ENCODE measurements around the gene CALHM3.
"Not testable (repeated sequence)": the region's sequence is repeated elsewhere in the genome, so short reads cannot be mapped to it uniquely, and the experiment has no call there.

CALHM3 gene

DNA sequence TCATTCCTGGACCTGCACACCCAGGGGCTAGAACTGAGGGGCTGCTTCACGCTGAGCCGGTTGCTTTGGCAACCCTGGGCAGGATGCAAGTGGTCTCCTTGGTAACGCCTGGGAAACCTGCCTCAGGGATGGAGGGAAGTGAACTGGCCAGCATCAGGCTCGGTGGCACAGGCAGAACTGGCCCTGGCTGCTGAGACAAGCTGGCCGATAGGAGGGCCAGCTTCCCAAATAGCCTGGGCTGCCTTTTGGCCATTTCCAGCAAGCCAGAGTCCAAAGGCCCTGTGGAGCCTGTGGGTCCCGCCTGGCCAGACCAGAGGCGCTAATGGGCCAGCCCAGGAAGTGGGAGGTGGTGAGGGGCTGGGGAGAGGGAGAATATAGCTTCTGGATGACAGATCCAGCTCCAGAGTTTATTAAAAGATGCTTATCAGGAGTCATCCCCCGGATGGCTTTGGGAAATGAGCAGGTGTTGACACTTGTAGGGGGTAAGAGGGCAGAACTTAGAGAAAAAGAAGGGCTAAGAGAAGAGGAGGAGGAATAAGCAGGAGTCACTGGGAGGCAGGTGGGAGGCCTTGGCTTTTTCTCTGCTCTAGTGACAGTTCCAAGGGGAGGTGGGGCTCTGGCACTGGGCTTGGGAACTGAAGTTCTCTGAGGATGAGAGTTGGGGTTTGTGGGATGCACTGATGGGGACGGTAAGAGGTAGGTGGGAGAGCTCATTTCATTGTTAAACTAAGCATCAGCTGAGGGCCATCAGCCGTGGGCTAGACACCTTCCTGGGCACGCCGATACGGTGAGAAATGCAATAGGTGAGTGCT is 24.0 kb upstream of the CALHM3 start:
- no peak for DNase-seq (ENCODE audit: low read depth in 2 of 2)

DNA sequence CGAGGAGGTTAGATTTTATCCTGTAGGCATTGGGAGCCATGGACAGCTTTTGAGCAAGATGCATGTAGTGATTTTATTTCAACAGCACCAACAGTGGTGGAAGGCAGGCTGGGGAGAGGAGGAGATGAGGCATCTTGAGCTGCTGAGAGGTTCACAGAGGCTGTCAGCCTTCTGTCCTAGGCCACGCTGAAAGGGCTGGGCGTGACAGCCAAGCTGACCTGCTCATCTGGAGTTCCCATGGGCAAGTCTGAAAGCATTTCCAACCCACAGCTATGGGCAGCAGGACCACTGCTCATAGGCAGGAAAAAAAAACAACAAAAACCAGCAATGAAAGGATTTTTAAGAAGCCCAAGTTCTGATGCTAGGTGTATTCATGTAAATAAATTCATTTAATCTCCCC is 22.1 kb upstream of the CALHM3 start:
- no peak for DNase-seq (ENCODE audit: low read depth in 2 of 2)

DNA sequence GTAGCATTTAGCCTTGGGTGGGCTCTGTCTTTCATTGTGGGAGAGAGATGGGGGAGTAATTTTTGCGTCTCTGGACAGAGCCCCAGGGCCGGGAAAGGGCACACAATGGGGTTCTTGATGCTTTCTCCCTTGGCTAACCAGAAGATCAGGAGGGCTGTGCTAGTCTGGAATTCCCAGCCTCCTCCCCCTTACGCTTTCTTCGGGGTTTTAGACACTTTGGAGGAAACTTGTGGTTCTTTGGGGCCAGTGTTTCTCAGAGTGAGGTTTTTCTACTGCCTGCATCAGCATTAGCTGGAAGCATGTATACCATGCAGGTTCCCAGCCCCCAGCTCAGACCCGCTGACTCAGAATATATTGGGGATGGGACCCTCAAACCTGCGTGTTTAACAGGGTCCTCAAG is 21.4 kb upstream of the CALHM3 start:
- no peak for DNase-seq (ENCODE audit: low read depth in 2 of 2)

DNA sequence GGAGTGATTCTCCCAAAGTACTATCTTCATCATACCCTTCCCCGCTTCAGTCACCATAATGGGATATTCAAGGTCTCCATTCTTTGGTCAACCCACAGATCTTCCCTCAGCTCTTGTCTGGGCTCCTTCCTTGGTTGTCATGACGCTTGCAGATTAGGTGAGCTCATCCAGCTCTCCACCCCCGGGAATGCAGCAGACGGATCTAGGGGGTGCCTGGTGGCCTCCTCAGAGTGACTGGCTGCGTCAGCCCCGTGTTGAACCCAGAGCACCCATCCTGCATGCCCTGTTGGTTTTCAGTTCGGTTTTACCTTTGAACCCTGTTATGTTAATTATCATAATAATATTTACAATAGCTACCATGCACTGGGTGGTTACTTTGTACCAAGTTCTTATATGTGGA is 20.8 kb upstream of the CALHM3 start:
- no peak for DNase-seq (ENCODE audit: low read depth in 2 of 2)

DNA sequence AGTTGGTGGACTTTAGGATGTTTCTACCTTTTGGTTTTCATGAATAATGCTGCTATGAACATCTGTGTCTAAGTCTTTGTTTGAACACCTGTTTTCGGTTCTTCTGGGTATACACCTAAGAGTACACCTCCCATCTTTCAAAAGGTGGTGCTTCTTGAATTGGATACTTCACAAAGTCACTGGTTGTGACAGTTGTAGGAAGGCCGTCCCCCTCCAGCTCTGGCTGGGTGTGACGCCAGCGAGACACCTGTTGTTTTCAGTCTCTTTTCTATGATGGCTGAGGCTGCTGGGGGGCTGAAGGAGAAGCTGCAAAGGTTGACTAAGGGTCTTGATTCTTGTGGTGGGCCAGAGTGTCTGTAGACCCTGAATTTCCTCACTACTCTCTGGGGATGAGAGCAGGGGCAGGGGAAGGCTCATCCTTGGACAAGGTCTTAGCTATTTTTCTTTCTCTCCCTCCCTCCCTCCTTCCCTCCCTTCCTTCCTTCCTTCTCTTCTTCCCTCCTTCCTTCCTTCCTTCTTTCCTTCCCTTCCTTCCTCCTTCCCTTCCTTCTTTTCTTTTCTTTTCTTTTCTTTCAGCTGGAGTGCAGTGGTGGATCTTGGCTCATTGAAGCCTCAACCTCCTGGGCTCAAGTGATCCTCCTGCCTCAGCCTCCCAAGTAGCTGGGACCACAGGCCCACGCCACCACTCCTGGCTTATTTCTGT is 20.0 kb upstream of the CALHM3 start:
- no peak for DNase-seq (ENCODE audit: low read depth in 2 of 2)

DNA sequence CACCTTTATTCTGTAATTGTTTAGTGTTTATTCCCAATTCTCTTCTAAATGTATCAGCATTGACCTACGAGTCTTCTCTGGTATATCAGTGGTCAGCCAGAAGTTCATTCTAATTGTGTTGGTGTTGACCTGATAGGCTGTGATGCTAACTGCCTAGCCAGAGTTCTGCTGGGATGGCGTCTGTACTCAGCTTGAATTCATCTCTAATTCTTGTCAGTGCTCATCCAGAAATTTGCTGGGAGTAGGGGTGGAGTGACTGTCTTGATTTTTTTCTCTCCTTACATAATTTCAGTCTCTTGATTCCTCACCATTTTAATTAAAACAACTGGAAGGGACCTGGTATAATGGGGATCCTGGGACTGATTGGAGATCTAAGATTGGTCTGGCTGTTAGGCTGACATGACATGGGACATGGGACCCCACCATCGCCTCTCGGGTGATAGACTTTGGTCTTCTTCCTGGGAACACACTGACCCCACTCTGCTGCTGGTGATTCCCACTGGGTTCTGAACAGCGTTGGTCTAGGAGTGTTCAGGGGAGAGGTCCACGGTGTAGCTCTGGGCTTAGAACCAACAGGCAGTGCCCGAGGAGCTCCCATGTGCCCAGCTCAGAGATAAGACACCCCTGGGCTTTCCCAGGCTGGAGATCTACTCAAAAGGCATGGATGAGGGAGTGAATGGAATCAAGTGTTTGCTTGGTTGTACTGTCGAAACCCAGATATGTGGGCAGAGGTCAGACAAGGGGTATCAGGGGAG is 18.3 kb upstream of the CALHM3 start:
- no peak for DNase-seq (ENCODE audit: low read depth in 2 of 2)

DNA sequence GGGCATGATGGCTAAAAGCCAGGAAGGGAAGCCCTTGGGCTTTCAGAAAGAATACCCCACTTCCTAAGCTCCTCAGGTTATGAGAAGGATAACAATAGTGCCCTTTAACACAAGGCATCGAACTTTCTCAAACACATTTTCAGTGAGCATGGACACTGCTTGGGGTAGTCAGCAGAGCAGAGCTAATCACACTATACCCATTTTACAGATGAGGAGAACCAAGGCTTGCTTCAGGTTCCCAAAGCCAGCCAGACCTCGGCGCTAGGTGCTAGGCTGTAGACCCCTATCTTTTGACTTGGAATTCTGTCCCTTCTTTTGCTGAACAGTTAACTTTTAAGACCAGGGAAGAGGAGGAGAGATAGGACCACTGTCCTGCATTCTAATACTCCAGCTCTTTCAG is 16.3 kb upstream of the CALHM3 start:
- no peak for DNase-seq (ENCODE audit: low read depth in 2 of 2)

DNA sequence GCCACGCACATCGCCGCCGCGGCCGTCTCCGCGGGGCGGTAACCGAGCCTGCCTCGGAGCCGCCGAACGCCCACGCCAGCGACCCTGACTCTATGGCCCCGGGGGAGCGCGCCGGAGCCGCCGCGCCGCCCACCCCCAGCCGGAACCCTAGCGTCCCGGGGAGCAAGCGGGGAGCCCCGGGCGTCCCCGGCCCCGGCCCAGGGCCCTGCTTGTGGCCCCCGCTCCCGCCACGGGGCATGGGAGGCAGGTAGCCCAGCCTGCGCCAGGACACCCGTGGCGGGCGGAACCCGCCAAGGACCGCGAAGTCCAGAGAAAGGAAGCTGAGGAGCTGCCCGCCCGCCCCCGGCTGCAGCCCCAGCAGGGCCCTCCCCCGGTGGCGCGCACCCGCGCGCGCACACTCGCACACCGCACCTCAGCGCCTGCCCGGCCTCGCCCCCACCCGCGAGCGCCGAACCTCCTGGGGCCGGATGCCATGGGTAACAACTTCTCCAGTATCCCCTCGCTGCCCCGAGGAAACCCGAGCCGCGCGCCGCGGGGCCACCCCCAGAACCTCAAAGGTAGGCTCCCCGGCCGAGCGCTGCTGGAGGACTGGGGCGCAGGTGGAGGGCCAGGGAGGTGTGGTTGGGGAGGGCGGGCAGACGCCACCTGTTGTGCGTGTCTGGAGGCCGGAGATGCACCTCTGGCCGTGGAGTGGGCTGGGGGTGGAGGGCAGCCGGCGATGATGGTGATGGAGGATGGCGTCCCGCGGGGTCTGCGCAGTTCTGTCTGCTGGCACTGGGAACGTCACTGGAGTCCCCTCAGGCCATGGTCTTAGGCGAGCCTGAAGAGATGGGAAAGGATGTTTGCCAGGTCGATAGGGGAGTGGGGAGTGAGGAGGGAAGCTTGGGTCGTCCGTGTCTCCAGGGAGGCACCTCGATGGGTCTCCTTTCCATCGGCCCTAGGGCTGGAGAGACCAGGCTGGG is 15.2 kb upstream of the CALHM3 start:
- no peak for DNase-seq (ENCODE audit: low read depth in 2 of 2)

DNA sequence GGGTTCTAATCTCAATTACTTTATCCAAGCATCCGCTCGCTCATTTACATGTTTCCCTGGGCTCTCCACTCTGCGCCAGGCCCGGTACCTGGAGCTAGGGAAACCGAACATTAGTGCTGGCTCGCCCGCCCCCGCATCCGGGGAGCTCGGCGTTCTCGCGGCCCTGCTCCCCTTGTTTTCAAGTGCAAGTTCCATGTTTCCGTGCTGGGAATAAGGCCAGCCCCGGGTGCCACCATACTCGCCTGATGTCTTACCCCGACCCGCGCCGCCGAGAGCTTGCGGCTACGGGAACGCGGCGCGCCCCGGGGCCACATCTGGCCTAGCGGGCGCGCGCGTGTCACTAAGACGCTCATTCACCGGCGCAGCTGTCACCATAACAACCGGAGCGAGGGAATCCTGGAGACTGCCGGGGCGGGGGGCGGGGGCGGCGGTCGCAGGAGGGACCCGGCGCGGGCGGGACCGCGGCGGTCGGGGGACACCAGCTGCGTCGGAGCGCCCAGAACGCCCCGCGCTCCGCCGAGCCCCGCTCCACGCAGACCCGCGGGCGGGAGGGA is 14.4 kb upstream of the CALHM3 start, which contains the start of gene NEURL1:
TSS of gene NEURL1 (plus strand) at position 344 of the 554 bp plus-strand sequence. CDS start 683 bp downstream, outside the sequence.
- DNase-seq (ENCODE audit: low read depth in 2 of 2), result no peak

DNA sequence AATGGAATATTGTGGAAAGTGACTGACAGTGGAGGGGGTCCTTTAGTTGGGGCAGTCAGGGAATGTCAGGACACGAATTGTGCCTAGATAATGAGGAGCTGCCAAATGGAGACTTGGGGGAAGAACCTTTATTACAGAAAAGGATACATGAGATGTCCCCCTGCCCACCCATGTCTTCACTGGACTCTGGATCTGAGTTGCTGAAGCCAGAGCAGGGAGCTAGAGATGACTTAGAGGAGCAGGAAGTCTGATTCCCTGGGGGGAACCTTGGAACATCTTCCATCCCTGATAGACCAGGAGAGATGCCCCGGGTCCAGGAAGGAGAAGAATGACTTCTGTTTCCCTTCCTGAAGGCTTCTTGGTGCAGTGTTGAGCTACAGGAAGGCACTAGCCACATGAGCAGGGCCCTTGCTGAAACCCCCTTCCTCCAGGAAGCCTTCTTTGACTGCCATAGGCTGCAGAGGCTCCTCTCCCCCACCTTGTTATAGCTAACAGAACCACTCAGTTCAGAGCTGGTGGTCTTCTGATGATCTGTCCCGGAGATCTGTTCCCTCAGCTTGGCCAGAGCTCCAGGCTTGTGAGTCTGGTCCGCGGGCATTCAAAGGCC is 13.7 kb upstream of the CALHM3 start:
- DNase-seq (ENCODE audit: low read depth in 2 of 2), result no peak

DNA sequence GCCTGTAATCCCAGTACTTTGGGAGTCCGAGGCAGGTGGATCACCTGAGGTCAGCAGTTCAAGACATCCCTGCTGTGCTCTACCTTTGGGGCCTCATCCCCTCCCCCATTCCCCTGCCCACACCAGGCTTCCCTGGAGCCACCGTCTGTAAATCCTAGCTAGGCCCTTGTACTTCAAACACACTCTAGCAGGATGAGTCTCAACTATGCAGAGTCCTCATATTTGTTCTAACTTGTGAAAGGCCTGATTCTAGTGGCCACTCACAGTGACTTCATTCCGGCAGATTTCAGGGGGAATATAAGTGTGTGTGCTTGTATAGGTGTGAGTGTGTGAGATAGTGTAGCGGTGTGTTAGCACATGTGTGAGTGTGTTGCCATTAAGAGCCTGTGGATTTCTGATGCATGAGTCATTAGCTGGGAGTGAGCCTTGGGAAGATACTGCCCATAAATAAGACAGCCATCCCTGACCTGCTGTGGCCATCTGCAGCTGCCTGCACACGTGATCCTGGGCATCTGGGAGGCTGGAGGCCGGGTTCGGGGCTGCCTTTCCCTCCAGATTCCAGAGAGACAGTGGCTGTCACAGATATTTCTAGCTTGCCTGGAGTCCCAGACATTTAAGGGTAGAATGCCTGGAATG is 12.8 kb upstream of the CALHM3 start:
- peak; percentile 84 to 87 for DNase-seq (ENCODE audit: low read depth in 2 of 2)

DNA sequence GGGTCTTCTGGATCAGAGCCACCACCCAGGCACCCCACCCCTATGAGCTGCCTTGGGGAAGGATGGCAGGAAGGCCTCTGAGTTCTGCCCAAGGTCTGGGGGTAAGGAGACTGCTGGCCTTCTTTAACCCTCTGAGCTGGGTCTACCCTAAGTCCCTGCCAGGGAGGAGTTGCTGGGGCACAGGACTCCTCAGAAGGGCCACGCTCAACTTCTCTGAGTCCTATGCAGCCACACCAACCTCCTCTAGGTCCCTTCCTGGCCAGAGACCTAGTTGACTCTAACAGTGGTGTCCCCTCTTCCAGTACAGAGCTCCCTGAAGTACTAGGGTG is 11.9 kb upstream of the CALHM3 start:
- DNase-seq (ENCODE audit: low read depth in 2 of 2), result no peak

DNA sequence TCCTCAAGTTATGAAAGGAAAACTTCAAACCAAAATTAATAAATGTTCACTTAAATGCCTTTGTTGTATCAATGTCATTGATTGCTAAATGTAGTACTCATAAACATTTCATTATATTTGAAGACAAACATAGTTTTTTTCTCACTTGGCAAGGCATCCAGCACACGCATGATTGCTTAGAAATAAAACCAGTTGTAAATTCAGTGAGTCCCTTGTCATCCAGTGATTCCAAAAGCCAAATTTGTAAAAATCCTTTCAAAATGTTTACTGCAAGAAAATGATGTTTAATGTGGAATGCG is 8.3 kb upstream of the CALHM3 start:
- DNase-seq (ENCODE audit: low read depth in 2 of 2), result no peak

DNA sequence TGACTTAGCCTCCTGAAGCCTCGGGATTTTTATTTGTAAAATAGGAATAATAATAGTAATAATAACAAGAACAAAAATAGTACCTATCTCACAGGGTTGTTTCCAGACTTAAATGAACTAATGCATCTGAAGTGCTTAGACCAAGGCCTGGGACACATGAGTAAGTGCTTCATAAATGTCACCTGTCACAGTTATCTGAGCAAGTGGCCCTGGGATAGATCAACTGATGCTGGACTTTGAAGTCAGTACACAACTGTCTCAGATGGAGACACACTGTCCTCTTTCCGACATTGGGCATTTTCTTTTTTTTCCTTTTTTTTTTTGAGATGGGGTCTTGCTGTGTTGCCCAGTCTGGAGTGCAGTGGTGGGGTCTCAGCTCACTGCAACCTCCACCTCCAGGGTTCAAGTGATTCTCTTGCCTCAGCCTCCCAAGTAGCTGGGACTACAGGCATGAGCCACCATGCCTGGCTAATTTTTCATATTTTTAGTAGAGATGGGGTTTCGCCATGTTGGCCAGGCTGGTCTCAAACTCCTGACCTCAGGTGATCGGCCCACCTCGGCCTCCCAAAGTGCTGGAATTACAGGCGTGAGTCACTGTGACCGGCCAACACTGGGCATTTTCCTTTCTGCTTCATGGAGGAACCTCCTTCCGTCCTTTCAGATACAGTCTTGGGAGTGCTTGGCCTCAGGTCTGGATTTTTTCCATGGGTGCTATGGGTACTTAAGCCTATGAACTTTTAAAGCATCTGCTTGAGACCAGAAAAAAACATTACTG is 7.8 kb upstream of the CALHM3 start:
- not testable (repeated sequence) for DNase-seq (ENCODE audit: low read depth in 2 of 2)

DNA sequence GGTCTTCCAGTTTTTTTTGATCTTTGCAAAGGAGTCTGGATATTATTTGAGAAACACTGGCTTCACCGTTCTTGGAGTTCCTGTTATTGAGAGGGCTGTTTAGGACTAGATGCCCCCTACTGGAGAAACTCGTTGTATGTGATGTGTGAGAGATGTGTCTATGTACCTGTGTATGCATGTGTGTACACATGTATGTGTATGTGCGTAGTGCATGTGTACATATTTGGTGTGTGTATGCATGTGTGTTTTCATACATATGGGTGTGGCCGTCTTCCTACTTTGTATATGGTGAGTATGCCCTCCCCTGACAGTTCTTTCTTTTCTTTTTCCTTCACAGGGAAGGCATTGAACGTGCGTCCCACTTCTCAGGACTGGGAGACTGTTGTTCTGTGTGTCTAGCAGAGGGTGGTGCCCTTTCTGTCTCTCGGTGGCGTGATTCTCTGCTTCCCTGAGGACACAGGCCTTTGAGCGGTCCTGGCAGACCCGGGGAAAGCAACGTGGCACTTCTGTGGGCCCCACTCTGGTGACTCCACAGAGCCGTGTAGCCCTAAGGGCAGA is 3.0 kb upstream of the CALHM3 start:
- DNase-seq (ENCODE audit: low read depth in 2 of 2), result peak in 1 of 2 experiments; percentile 23

DNA sequence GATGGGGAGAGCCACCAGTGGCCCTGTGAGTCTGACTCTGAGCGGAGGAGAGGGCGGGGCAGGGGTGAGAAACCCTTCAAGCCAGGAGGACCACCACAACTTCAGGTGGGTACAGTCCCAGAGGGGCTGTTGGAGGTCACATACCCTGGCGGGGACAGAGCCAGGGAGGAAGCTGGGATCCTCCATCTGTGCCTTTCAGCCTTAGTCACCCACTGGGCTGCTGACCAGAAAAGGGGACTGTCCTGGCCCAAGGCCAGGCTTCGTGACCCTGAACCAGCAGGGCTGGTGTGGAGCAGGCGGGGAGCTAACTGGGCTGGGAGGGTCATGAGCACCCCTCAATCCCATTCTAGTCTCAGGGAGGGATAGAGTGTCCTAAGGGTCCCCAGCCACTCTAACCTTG is 1.5 kb upstream of the CALHM3 start:
- DNase-seq (ENCODE audit: low read depth in 2 of 2), result no peak

DNA sequence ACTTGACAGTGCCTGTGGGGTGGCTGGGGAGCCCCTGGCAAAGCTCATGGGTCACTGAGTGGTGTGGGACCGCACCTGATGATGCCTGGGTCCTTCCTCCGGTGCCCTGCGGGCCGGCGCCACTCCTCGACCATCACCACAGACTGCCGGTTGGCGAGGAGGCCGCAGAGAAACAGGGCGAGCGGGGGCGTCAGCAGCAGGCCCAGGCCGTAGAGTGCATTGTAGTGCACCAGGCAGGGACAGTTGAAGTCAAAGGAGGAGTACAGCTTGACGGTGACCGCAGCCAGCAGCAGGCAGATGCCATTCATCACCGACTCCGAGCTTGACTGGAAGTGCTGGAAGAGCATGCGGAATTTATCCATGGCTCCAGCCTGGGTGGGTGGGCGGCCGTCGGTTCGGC is 369 bp downstream of the CALHM3 start:
- no peak for DNase-seq (ENCODE audit: low read depth in 2 of 2)

DNA sequence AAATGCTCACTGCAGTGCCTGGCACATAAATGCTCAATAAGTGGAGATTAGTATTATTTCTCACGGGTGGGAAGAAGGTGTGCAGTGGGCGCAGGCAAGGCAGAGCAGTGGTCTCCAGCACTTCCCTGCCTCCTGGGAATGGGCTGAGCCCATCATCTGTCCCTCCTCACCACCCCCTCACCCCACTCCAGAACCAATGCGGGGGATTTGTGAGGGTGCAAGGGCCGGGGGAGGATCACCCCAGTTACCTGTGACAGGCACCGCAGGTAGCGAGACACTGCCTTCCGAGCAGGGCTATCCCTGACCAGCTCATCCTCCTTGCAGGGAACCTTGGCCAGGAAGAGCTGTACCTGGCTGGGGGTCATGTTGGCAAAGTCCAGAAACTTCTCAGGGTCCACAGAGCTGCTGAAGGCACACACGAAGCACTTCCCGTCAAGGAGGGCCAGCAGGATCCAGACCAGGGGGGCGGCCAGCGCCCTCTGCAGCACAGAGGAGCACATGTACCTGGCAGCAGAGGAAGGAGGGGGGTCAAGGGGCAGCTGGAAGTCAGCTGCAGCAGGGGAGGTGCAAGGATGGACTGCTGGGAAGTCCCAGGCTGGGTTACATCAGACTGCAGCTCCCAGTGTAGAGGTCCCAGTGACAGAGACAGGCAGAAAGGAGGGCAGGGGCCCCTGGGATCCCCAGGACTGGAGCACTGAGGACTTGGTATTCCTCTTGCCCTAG is 2.8 kb downstream of the CALHM3 start:
- no peak for DNase-seq (ENCODE audit: low read depth in 2 of 2)

DNA sequence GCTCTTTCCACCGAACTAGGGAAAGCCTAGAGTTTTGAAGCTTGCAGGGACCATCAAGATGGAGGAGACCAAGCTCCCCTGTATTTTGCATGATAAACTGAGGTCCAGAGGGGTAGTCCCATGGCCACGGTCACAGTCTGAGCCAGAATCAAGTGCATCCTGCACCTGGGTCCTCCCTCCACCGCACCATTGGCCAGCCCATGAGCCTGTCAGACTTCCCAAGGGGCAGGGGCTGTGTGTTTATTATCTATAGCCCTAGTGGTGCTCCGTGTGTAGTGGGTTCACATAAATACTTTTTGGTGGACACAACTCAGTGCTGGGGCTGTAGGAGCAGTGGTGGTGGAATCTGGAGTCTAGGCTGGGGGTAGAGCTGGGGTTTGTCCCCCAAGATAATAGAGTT is 3.6 kb downstream of the CALHM3 start:
- DNase-seq (ENCODE audit: low read depth in 2 of 2), result no peak

All from fibroblast of skin of left biceps (primary cell).